ENCODE results near the gene PNCK. TPM values are rescaled to one million over a fixed set of nuclear protein-coding genes. Genes with fewer than 3 reads are reported as not detected.
A peak's percentile ranks its signal among the peaks of the same experiment; 100 is the strongest.

Gene PNCK
- total and polyA plus RNA-seq, 2 of the 13 experiments (the other 11 are each of a cell fraction or from before 2014, with no cell fraction given): 33.1 TPM; not detected in 1

- TF ChIP-seq ZNF574 (CRISPR knock-in tag; IDR thresholded peaks at IDR 0.05) (no peak), RAD21 (CRISPR knock-in tag; IDR thresholded peaks at IDR 0.05) (peak; percentile 76), ESRRA (CRISPR knock-in tag; IDR thresholded peaks at IDR 0.05; ENCODE audit: low read depth) (no peak), NKX3-1 (CRISPR knock-in tag; IDR thresholded peaks at IDR 0.05) (no peak), NFKBIZ (CRISPR knock-in tag; IDR thresholded peaks at IDR 0.05) (no peak), ZNF142 (CRISPR knock-in tag; IDR thresholded peaks at IDR 0.05) (no peak), SOX13 (IDR thresholded peaks at IDR 0.05) (no peak), SOX13 (CRISPR knock-in tag; conservative IDR thresholded peaks at IDR 0.05 in 1 of 2, IDR thresholded peaks at IDR 0.05 in 1 of 2) (no peak), DPF2 (CRISPR knock-in tag; IDR thresholded peaks at IDR 0.05; ENCODE audit: borderline replicate concordance, low read depth) (no peak), ETV5 (CRISPR knock-in tag; IDR thresholded peaks at IDR 0.05; ENCODE audit: borderline replicate concordance) (no peak), ZBTB8A (CRISPR knock-in tag; IDR thresholded peaks at IDR 0.05; ENCODE audit: borderline replicate concordance, low read depth) (no peak), ZBTB3 (CRISPR knock-in tag; IDR thresholded peaks at IDR 0.05; ENCODE audit: borderline replicate concordance, low read depth) (no peak), ZNF253 (CRISPR knock-in tag; IDR thresholded peaks at IDR 0.05; ENCODE audit: borderline replicate concordance) (no peak), ZBTB49 (CRISPR knock-in tag; IDR thresholded peaks at IDR 0.05; ENCODE audit: borderline replicate concordance) (no peak), KDM6A (CRISPR knock-in tag; IDR thresholded peaks at IDR 0.05; ENCODE audit: low read depth) (no peak), THAP11 (CRISPR knock-in tag; IDR thresholded peaks at IDR 0.05) (no peak), SMARCE1 (IDR thresholded peaks at IDR 0.05; ENCODE audit: borderline replicate concordance) (no peak), ZNF484 (CRISPR knock-in tag; IDR thresholded peaks at IDR 0.05; ENCODE audit: borderline replicate concordance, low read depth) (no peak), CENPX (CRISPR knock-in tag; IDR thresholded peaks at IDR 0.05) (no peak)
Measured at GRCh38 chrX:153635788-153636668, 37.6 kb downstream of the PNCK start (continued).

Data from HepG2 (cell line).